ENCODE results near the gene PREP. TPM values are rescaled to one million over a fixed set of nuclear protein-coding genes. Genes with fewer than 3 reads are reported as not detected.

The PREP gene
- total RNA-seq, result 19.3 and 34.4 TPM in 2 replicates

DNA sequence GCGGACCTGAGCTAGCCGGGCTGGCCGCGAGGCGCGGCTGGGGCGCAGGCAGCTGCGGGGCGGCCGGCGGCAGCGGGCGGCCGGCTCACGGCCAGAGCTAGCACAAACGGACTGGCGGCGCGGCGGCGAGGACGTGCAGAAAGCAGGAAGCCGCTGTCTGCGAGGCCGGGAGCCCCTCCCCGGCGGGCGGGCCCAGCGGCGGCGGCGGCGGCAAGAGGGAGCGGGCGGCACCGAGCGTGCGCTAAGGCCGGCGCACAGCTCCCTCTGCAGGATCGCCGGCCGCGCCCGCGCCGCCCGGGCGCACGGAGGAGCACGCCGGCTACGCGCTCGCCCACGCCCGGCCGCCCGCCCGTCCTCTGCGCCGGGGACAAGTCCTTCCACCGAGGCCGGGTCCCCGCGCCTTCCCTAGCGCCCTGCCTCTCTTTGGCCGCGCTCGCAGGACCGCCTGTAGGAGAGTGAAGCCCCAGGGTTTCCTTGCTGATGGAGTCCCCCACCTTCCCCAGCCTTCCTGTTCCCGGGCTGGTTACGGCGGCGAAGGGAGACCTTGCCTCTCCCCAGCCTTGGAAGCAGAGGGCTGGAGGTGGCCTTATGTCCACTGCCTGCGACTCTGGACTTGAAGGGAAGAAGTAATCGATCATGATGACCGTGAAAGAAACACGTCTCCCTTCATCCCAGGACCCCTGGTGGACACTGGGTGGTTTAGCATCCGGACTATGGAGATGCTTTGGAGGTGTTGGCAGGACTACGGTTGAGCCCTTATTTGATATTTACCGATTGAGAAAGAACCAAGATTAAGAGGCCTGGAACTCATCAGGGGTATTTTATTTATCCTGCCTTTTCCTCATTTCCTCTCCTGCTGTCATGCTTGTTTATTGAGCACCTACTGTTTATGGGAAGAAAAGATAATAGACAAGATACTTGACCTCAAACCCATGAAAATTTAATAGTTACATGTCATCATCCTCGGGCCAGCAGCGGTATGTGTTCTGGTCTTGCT, at the start of gene PREP:
PREP (minus strand) TSS at position 144 of the 997 bp plus-strand sequence. CDS start 191 bp downstream, outside the sequence.

Other genes with a start within 250 kb of the PREP start
- 0.19 and 0.90 TPM in 2 replicates for gene POPDC3, start 223.1 kb downstream of the PREP start, total RNA-seq